Measurements from ENCODE around the gene PDE6C.

DNA sequence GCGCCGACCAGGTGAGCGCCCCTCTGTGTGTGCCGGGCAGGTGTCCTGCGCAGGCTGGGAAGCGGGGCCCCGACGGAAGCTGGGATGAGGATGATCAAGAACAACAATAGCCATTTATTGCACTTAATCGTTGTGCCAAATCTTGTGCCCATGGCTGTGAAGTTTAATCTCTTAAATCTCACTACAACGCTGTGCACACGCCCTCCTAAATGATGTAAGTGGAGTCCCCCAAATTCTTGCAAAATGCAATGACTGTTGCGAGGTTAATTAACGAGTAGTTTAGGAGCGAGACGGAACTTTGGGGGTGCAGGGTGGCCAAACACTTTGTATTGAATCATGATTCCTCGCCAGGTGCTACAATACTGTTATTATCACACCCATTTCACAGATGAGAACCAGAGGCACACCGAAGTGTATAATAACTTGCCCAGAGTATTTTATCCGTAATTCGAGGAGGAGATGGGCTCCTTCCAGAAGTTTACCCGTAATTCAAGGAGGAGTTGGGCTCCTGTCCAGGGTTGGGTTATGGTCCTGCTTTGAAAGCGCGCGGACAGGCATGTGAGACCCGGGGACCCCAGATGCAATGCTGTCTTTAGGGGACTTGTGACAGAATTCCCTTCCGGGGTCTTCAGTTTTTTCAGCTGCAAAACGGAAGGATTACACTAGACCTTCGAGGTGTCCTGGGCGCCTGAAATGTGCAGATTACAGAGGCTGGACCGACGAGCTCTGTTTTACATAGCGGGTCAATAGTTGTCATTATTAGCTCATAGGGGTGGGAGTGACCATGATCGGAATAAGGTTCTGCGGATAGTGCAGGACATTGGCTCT, 44.8 kb upstream of the PDE6C start:
- no peak for TF ChIP-seq REST (IDR thresholded peaks at IDR 0.05)
- TF ChIP-seq, protein P1, sequence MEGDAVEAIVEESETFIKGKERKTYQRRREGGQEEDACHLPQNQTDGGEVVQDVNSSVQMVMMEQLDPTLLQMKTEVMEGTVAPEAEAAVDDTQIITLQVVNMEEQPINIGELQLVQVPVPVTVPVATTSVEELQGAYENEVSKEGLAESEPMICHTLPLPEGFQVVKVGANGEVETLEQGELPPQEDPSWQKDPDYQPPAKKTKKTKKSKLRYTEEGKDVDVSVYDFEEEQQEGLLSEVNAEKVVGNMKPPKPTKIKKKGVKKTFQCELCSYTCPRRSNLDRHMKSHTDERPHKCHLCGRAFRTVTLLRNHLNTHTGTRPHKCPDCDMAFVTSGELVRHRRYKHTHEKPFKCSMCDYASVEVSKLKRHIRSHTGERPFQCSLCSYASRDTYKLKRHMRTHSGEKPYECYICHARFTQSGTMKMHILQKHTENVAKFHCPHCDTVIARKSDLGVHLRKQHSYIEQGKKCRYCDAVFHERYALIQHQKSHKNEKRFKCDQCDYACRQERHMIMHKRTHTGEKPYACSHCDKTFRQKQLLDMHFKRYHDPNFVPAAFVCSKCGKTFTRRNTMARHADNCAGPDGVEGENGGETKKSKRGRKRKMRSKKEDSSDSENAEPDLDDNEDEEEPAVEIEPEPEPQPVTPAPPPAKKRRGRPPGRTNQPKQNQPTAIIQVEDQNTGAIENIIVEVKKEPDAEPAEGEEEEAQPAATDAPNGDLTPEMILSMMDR (IDR thresholded peaks at IDR 0.05; ENCODE audit: low read depth, low read length, missing input control): no peak
- TF ChIP-seq SP1 (IDR thresholded peaks at IDR 0.05): no peak
- TF ChIP-seq, protein P2, sequence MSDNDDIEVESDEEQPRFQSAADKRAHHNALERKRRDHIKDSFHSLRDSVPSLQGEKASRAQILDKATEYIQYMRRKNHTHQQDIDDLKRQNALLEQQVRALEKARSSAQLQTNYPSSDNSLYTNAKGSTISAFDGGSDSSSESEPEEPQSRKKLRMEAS (IDR thresholded peaks at IDR 0.05): no peak
- TF ChIP-seq, protein P3, sequence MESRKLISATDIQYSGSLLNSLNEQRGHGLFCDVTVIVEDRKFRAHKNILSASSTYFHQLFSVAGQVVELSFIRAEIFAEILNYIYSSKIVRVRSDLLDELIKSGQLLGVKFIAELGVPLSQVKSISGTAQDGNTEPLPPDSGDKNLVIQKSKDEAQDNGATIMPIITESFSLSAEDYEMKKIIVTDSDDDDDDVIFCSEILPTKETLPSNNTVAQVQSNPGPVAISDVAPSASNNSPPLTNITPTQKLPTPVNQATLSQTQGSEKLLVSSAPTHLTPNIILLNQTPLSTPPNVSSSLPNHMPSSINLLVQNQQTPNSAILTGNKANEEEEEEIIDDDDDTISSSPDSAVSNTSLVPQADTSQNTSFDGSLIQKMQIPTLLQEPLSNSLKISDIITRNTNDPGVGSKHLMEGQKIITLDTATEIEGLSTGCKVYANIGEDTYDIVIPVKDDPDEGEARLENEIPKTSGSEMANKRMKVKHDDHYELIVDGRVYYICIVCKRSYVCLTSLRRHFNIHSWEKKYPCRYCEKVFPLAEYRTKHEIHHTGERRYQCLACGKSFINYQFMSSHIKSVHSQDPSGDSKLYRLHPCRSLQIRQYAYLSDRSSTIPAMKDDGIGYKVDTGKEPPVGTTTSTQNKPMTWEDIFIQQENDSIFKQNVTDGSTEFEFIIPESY (IDR thresholded peaks at IDR 0.05): no peak
- TF ChIP-seq YY1 (IDR thresholded peaks at IDR 0.05): no peak
- TF ChIP-seq FOXA1 (IDR thresholded peaks at IDR 0.05): no peak
- TF ChIP-seq RAD21 (IDR thresholded peaks at IDR 0.05): no peak
- no peak for TF ChIP-seq GABPA (IDR thresholded peaks at IDR 0.05 in 1 of 2, conservative IDR thresholded peaks at IDR 0.05 in 1 of 2)
- TF ChIP-seq, protein P4, sequence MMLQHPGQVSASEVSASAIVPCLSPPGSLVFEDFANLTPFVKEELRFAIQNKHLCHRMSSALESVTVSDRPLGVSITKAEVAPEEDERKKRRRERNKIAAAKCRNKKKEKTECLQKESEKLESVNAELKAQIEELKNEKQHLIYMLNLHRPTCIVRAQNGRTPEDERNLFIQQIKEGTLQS (IDR thresholded peaks at IDR 0.05): no peak
- TF ChIP-seq TAF1 (conservative IDR thresholded peaks at IDR 0.05): no peak
- no peak for TF ChIP-seq JUND (IDR thresholded peaks at IDR 0.05)
- no peak for TF ChIP-seq NR2F2 (IDR thresholded peaks at IDR 0.05)
- TF ChIP-seq EGR1 (IDR thresholded peaks at IDR 0.05; ENCODE audit: low read depth in 2 of 2): no peak
